HG02763 (cell line): ENCODE data around the gene MS4A6A.
"Not testable (repeated sequence)": the region's sequence is repeated elsewhere in the genome, so short reads cannot be mapped to it uniquely, and the experiment has no call there.

Experiments
- ATAC-seq: cut with Tn5 transposase; IDR thresholded peaks from one replicate; pipeline ENCODE4 v1.9.1; 2021; ENCODE audit warnings: mild to moderate bottlenecking, moderate library complexity; ENCODE audit not compliant: unreplicated experiment

The MS4A6A gene

GRCh38 chr11:60184824-60185511 is 2.1 kb upstream of the MS4A6A start:
- ATAC-seq = no peak

GRCh38 chr11:60183591-60184205 is 815 bp upstream of the MS4A6A start:
- ATAC-seq = no peak

GRCh38 chr11:60175860-60176275 is 7.0 kb downstream of the MS4A6A start:
- ATAC-seq = peak; percentile 47

GRCh38 chr11:60172011-60172410 is 10.9 kb downstream of the MS4A6A start:
- no peak for ATAC-seq

GRCh38 chr11:60170566-60170965 is 12.3 kb downstream of the MS4A6A start:
- no peak for ATAC-seq

- ATAC-seq = no peak
Measured at GRCh38 chr11:60169264-60169915, 13.5 kb downstream of the MS4A6A start.

- ATAC-seq = no peak
Measured at GRCh38 chr11:60168306-60168705, 14.6 kb downstream of the MS4A6A start.

GRCh38 chr11:60165951-60166350 is 16.9 kb downstream of the MS4A6A start:
- ATAC-seq = no peak

- ATAC-seq = no peak
Measured at GRCh38 chr11:60165538-60165937, 17.3 kb downstream of the MS4A6A start.

GRCh38 chr11:60164550-60165075 is 18.3 kb downstream of the MS4A6A start:
- no peak for ATAC-seq

- ATAC-seq = no peak
Measured at GRCh38 chr11:60161766-60162165, 21.1 kb downstream of the MS4A6A start.

GRCh38 chr11:60161107-60161506 is 21.8 kb downstream of the MS4A6A start:
- ATAC-seq = no peak

GRCh38 chr11:60159868-60160267 is 23.0 kb downstream of the MS4A6A start:
- ATAC-seq = no peak

GRCh38 chr11:60159284-60159683 is 23.6 kb downstream of the MS4A6A start:
- ATAC-seq = no peak

- ATAC-seq = no peak
Measured at GRCh38 chr11:60158636-60159035, 24.2 kb downstream of the MS4A6A start.

- ATAC-seq = no peak
Measured at GRCh38 chr11:60155931-60156330, 27.0 kb downstream of the MS4A6A start.

GRCh38 chr11:60152727-60153126 is 30.2 kb downstream of the MS4A6A start:
- not testable (repeated sequence) for ATAC-seq

- ATAC-seq = no peak
Measured at GRCh38 chr11:60150279-60150678, 32.6 kb downstream of the MS4A6A start.

GRCh38 chr11:60145677-60146076 is 37.2 kb downstream of the MS4A6A start:
- no peak for ATAC-seq

GRCh38 chr11:60143768-60144167 is 39.1 kb downstream of the MS4A6A start:
- ATAC-seq = no peak

GRCh38 chr11:60133917-60134316 is 49.0 kb downstream of the MS4A6A start:
- ATAC-seq = no peak

- no peak for ATAC-seq
Measured at GRCh38 chr11:60131912-60132311, 51.0 kb downstream of the MS4A6A start.
